ENCODE measurements around the gene UBXN10.

Gene UBXN10

GRCh38 chr1:20187103-20187812 is 1.4 kb downstream of the UBXN10 start:
- TF ChIP-seq CTCF (IDR thresholded peaks at IDR 0.05), result no peak

DNA sequence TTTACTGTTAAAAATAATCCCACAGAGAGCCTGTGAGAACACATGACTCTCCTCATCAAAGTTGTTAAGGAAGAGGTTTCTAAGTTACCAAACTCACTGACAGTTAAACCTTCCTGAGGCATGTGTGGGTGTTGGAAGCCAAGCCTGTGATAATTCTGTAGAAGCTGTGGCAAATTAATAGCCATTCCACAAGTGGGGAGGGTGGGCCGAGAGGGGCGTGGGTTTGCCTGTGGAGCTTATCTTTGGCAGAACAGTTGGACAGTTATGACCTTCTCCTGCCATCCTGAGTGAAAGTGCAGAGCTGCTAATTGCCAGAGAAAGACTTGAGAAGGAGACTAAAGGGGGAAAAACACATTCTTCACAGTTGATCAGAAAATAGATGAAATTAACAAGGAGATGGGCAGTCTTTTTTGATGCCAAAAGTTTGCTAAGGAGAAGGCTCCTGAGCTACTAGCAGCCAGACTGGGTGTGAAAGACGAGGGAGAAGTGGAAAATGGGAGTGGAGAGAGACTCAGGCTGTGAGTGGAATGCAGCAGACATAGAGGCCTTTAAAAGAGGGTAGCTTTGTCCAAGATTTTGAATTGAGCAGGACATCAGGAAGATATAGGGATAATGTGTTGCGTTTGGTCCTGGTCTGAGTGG is 2.0 kb downstream of the UBXN10 start:
- TF ChIP-seq CTCF (IDR thresholded peaks at IDR 0.05), result no peak

DNA sequence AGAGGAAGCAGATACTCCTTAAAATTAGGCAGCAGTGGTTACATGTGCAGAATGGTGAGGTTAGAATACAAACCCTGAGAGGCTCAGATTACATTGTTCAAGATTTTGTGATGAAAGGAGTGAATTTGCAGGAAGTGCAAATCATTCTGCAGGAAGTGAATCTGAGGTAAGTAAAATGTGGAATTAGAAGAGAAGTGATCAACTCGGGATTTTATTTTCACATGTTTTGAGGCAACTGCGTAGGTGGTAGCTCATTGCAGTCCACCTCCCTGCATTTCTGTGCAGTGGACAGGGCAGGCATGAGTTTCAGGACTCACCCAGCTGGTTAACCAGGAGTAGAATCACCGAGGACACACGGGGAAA is 2.5 kb downstream of the UBXN10 start:
- no peak for TF ChIP-seq CTCF (IDR thresholded peaks at IDR 0.05)

DNA sequence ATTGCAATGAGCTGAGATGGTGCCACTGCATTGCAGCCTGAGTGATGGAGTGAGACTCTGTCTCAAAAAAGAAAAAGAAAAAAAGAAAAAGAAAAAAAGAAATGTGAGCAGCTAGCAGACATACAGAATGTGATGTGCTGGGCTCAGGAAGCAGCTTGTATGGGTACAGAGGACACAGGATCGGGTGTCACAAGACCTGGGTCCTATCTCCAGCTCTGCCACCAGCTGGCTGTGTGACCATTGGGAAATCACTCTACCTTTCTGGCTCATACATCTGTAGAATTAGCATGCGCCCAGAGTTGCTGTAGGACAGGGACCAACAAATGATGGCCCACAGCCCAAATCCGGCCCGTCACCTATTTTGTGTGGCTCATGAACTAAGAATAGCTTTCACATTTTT is 3.8 kb downstream of the UBXN10 start:
- no peak for TF ChIP-seq CTCF (IDR thresholded peaks at IDR 0.05)

- no peak for TF ChIP-seq CTCF (IDR thresholded peaks at IDR 0.05)
These were observed 4.6 kb downstream of the UBXN10 start for GRCh38 chr1:20190256-20191160.

GRCh38 chr1:20191266-20191825 is 5.5 kb downstream of the UBXN10 start:
- no peak for TF ChIP-seq CTCF (IDR thresholded peaks at IDR 0.05)

- no peak for TF ChIP-seq CTCF (IDR thresholded peaks at IDR 0.05)
These were observed 6.5 kb downstream of the UBXN10 start for GRCh38 chr1:20192364-20192763.

All from LNCAP (cell line).